GM12892 (cell line): Measurements from ENCODE around the gene UNC5A.

Source experiments
- POLR2A ChIP-seq: IDR thresholded peaks from 2 replicates; pipeline ENCODE4 v1.6.1; 2011; ENCODE audit warnings: low read depth, low read length, control low read depth
- POLR2AphosphoS5 ChIP-seq: IDR thresholded peaks from 2 replicates; pipeline ENCODE4 v1.6.1; 2011; ENCODE audit warnings: low read depth, low read length, control low read depth
- TAF1 ChIP-seq: IDR thresholded peaks from 2 replicates; pipeline ENCODE4 v1.6.1; 2011; ENCODE audit warnings: low read depth, mild to moderate bottlenecking, control low read depth, low read length, borderline replicate concordance

GRCh38 chr5:176785184-176786145, 24.9 kb upstream of the UNC5A start:
- no peak for TF ChIP-seq TAF1
- no peak for TF ChIP-seq POLR2AphosphoS5
- TF ChIP-seq POLR2A = no peak
